Endothelial cell of umbilical vein (primary cell): ENCODE results near the gene TAOK1. TPM values are rescaled to one million over a fixed set of nuclear protein-coding genes. Genes with fewer than 3 reads are reported as not detected.

Experiments used
- BruUV-seq: library from RNA; stranded (reverse); fragments of 400-500 nt; replicated peaks from 2 replicates; lab custom pipeline; 2021; lab: Mats Ljungman, UMichigan
- CTCF ChIA-PET: fragments of 300-600, 350-600 bp; sonication (Branson Sonifier 250); formaldehyde crosslinking; loops from one replicate; lab custom pipeline; 2021; ENCODE audit warnings: antibody characterized with exemption, inconsistent platforms; lab: Charles Lee
- POLR2A ChIA-PET: fragments of 300-600, 350-600 bp; sonication (Branson Sonifier 250); formaldehyde crosslinking; loops from one replicate; lab custom pipeline; 2021; ENCODE audit warnings: antibody characterized with exemption, inconsistent platforms; lab: Charles Lee
- DNase-seq: peaks from one replicate; pipeline ENCODE4 v3.0.0-alpha.2; 2011; ENCODE audit warnings: low read depth, low spot score
- FAIRE-seq: peaks from 2 replicates; lab custom pipeline; 2011; peaks lifted over from hg19 to GRCh38; lab: Jason Lieb, UNC
- H2AFZ ChIP-seq: 2 replicates; pipeline ENCODE4 v1.6.0; 2012; ENCODE audit warnings: low read depth, low read length, control low read depth, inconsistent platforms
- H3K27ac ChIP-seq: 2 replicates; pipeline ENCODE4 v1.5.1; 2011; ENCODE audit warnings: low read depth, mild to moderate bottlenecking, control low read depth, low read length, moderate library complexity; ENCODE audit not compliant: insufficient read depth
- H3K27me3 ChIP-seq, 2 experiments: 2 replicates each; pipeline versions ENCODE4 v1.6.0 to v1.6.1; 2011; ENCODE audit warnings: low read length in 2 of 2, mixed read lengths in 1 of 2; ENCODE audit not compliant: control insufficient read depth in 2 of 2, insufficient read depth in 2 of 2
- H3K36me3 ChIP-seq, 2 experiments: 2 replicates in 1 of 2; 3 replicates in 1 of 2; pipeline ENCODE4 v1.5.1; 2011; ENCODE audit warnings: low read length in 2 of 2, mild to moderate bottlenecking in 1 of 2, moderate library complexity in 1 of 2; ENCODE audit not compliant: control insufficient read depth in 2 of 2, insufficient read depth in 2 of 2; ENCODE audit errors: extremely low read depth in 1 of 2
- H3K4me1 ChIP-seq: 3 replicates; pipeline ENCODE4 v1.5.1; 2011; ENCODE audit warnings: mild to moderate bottlenecking, low read length; ENCODE audit not compliant: control insufficient read depth, insufficient read depth; ENCODE audit errors: extremely low read depth
- H3K4me2 ChIP-seq: 2 replicates; pipeline ENCODE4 v1.6.1; 2011; ENCODE audit warnings: low read length, control low read depth, mixed read lengths; ENCODE audit not compliant: insufficient read depth
- H3K4me3 ChIP-seq, 3 experiments: fragments of 200-600 bp in 1 of 3; sonication (generic), shearing (Covaris generic) in 1 of 3; replicated peaks in 1 of 3; 2 replicates each; pipeline ENCODE4 v1.5.1; 2011 to 2016; ENCODE audit warnings: control low read depth in 3 of 3, low read length in 3 of 3, mild to moderate bottlenecking in 2 of 3, inconsistent platforms in 1 of 3, low read depth in 1 of 3, moderate library complexity in 1 of 3; ENCODE audit not compliant: insufficient read depth in 1 of 3
- H3K79me2 ChIP-seq: 2 replicates; pipeline ENCODE4 v1.6.0; 2012; ENCODE audit warnings: low read length, inconsistent platforms; ENCODE audit not compliant: control insufficient read depth, insufficient read depth
- H3K9ac ChIP-seq: replicated peaks from 2 replicates; pipeline ENCODE3; 2011; ENCODE audit warnings: low read length, control low read depth; ENCODE audit not compliant: insufficient read depth; ENCODE audit errors: extremely low read depth
- H3K9me1 ChIP-seq: replicated peaks from 3 replicates; pipeline ENCODE4 v1.6.0; 2011; ENCODE audit warnings: mild to moderate bottlenecking, low read length; ENCODE audit not compliant: control insufficient read depth, insufficient read depth; ENCODE audit errors: extremely low read depth
- H3K9me3 ChIP-seq: replicated peaks from 2 replicates; pipeline ENCODE4 v1.5.1; 2012; ENCODE audit warnings: low read length, inconsistent platforms; ENCODE audit not compliant: control insufficient read depth, insufficient read depth
- H4K20me1 ChIP-seq: replicated peaks from 2 replicates; pipeline ENCODE3; 2011; ENCODE audit warnings: mild to moderate bottlenecking, low read length; ENCODE audit not compliant: control insufficient read depth, insufficient read depth; ENCODE audit errors: extremely low read depth
- CTCF ChIP-seq, 2 donors: IDR thresholded peaks; 1 replicate in 1 of 2; 2 replicates in 1 of 2; pipeline ENCODE4 v1.5.1; 2011; ENCODE audit warnings: low read length in 2 of 2, mild to moderate bottlenecking in 2 of 2, moderate library complexity in 2 of 2, control low read depth in 1 of 2, inconsistent platforms in 1 of 2, low read depth in 1 of 2; ENCODE audit not compliant: insufficient read depth in 1 of 2; ENCODE audit errors: extremely low read depth in 1 of 2
- EZH2 ChIP-seq: IDR thresholded peaks from 2 replicates; pipeline ENCODE4 v1.6.1; 2012; ENCODE audit warnings: borderline replicate concordance, low read depth, mild to moderate bottlenecking, moderate library complexity, low read length, inconsistent platforms; ENCODE audit not compliant: severe bottlenecking
- FOS ChIP-seq: IDR thresholded peaks from 2 replicates; pipeline ENCODE4 v1.6.1; 2011; ENCODE audit warnings: mild to moderate bottlenecking, low read length, moderate library complexity, borderline replicate concordance; ENCODE audit not compliant: insufficient read depth
- GATA2 ChIP-seq: IDR thresholded peaks from 2 replicates; pipeline ENCODE4 v1.7.0; 2011; ENCODE audit warnings: low read depth, mild to moderate bottlenecking, moderate library complexity, mixed read lengths, low read length; ENCODE audit not compliant: insufficient read length, insufficient read depth
- JUN ChIP-seq: IDR thresholded peaks from 2 replicates; pipeline ENCODE4 v1.6.1; 2011; ENCODE audit warnings: borderline replicate concordance, low read depth; ENCODE audit not compliant: insufficient read length, insufficient read depth
- MYC ChIP-seq: IDR thresholded peaks from one replicate; pipeline ENCODE4 v1.6.1; 2011; ENCODE audit warnings: mild to moderate bottlenecking, low read depth, low read length
- POLR2A ChIP-seq: IDR thresholded peaks from 2 replicates; pipeline ENCODE4 v1.6.1; 2012; ENCODE audit warnings: low read depth, mild to moderate bottlenecking, control low read depth, low read length
- POLR2AphosphoS5 ChIP-seq: IDR thresholded peaks from 2 replicates; pipeline ENCODE4 v1.6.1; 2012; ENCODE audit warnings: low read depth, mild to moderate bottlenecking, control low read depth, low read length, moderate library complexity; ENCODE audit not compliant: insufficient read depth
- dilution Hi-C: fragments of 300-500 bp; cut with MboI; formaldehyde crosslinking; loops from one replicate; pipeline ENCODE4 v1.15.0; 2019; ENCODE audit warnings: low sequenced_read_pairs; ENCODE audit not compliant: extremely low pct_ligation_motif_present
- intact Hi-C: fragments of 100-400 bp; cut with micrococcal nuclease; formaldehyde crosslinking; loops from one replicate; pipeline ENCODE4 v1.10.0; 2022
- polyA plus RNA-seq, 4 experiments: library from polyadenylated mRNA; depleted of rRNA in 3 of 4; stranded (reverse) in 3 of 4; unstranded in 1 of 4; fragments of >200 nt; gene quantifications; 2 replicates each; pipeline versions ENCODE4 v1.2.1 to v1.2.3, GENCODE V29; 2011 to 2012; ENCODE audit warnings: missing spikeins in 1 of 4
- total RNA-seq: library from RNA; stranded (reverse); gene quantifications from 2 replicates; pipeline ENCODE4 v1.2.3, GENCODE V29; 2021
- TF ChIP-seq, protein P1 (sequence below): IDR thresholded peaks from 2 replicates; pipeline ENCODE4 v1.6.1; 2011; ENCODE audit not compliant: insufficient read depth, insufficient read length

Gene TAOK1
- total and polyA plus RNA-seq, 2 donors (not counting 3 experiments of a cell fraction or from before 2014, with no cell fraction given) = 11.0 to 82.2 TPM

DNA sequence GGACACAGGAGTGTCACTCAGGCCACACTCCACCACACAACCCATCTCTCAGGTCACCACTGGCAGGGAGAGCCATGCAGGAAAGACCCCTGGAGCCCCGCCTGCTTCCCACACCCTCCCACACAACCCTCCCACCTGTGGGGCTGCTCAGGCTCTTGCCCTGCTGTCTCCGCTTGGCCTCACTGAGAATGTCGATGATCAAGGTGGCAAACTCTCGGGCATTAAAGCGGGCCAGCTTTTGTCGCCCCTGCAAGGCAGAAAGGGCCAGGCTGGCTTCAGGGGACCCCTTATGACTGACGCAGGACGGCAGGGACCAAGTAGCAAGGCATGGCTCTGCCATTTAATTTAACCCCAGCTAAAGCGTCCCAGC, 186.8 kb downstream of the TAOK1 start:
- TF ChIP-seq MYC = no peak
- Histone ChIP-seq H3K4me1 (peaks cover 3% of the 10 kb centered on the region), H3K9me3 (no peaks in the 10 kb centered on the region), H3K79me2 (peaks cover 6% of the 10 kb centered on the region), H2AFZ (no peak overlapping the region), H3K27ac (no peak overlapping the region), H3K36me3 (peaks cover 24 to 59% of the 10 kb centered on the region in 2 experiments), H3K27me3 (no peaks in the 10 kb centered on the region), H3K9ac (no peak overlapping the region), H3K4me2 (no peak overlapping the region), H4K20me1 (no peaks in the 10 kb centered on the region), H3K4me3 (no peak overlapping the region), H3K9me1 (no peaks in the 10 kb centered on the region)
- ChIA-PET CTCF (interaction anchor here (1.1 to 9.4 kb wide), 6 partner anchors 16 to 516 kb away, joined by 3 to 152 read pairs (median 8); partner anchors contain the start of gene ANKRD13B), POLR2A (no interaction called here)
- FAIRE-seq (no peak), DNase-seq (no peak)
- intact Hi-C loops = no loop called here
- dilution Hi-C loops = no loop called here
- no TSS peak for BruUV-seq

GRCh38 chr17:29577385-29578211, 187.4 kb downstream of the TAOK1 start:
- Histone ChIP-seq H3K4me2 (no peak overlapping the region), H4K20me1 (no peaks in the 10 kb centered on the region), H3K9me3 (no peaks in the 10 kb centered on the region), H3K27me3 (no peaks in the 10 kb centered on the region), H3K79me2 (peaks cover 12% of the 10 kb centered on the region), H3K9me1 (no peaks in the 10 kb centered on the region), H3K9ac (no peak overlapping the region), H3K4me1 (peaks cover 3% of the 10 kb centered on the region), H2AFZ (no peak overlapping the region), H3K36me3 (peaks cover 24 to 62% of the 10 kb centered on the region in 2 experiments), H3K27ac (no peak overlapping the region), H3K4me3 (no peak overlapping the region)
- BruUV-seq = no TSS peak
- FAIRE-seq (no peak), DNase-seq (no peak)
- intact Hi-C loops = no loop called here
- TF ChIP-seq CTCF (IDR thresholded peaks at IDR 0.05; ENCODE audit: extremely low read depth in 1 of 2, insufficient read depth in 1 of 2, low read depth in 1 of 2, low read length in 2 of 2) = no peak
- no peak for TF ChIP-seq MYC
- TF ChIP-seq JUN = no peak
- TF ChIP-seq GATA2 = no peak
- no peak for TF ChIP-seq FOS
- TF ChIP-seq POLR2AphosphoS5 = no peak
- no peak for TF ChIP-seq EZH2
- TF ChIP-seq, protein P1, sequence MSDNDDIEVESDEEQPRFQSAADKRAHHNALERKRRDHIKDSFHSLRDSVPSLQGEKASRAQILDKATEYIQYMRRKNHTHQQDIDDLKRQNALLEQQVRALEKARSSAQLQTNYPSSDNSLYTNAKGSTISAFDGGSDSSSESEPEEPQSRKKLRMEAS = no peak
- no peak for TF ChIP-seq POLR2A
- ChIA-PET CTCF (interaction anchor here (1.1 to 9.4 kb wide), 6 partner anchors 15 to 516 kb away, joined by 3 to 152 read pairs (median 8); partner anchors contain the start of gene ANKRD13B), POLR2A (no interaction called here)
- dilution Hi-C loops = no loop called here
